HEK293 (cell line): ENCODE measurements around the gene SS18.

Experiments used
- CTCF ChIA-PET: fragments of 350-600 bp; formaldehyde crosslinking; extraction: SDS; loops from one replicate; lab custom pipeline; 2021; ENCODE audit warnings: antibody characterized with exemption; lab: Yijun Ruan, JAX
- POLR2A ChIA-PET: fragments of 300-600 bp; formaldehyde crosslinking; extraction: SDS; loops from one replicate; lab custom pipeline; 2020; ENCODE audit warnings: antibody characterized with exemption, inconsistent platforms; lab: Yijun Ruan, JAX
- H3K27ac ChIP-seq: fragments of 200-500 bp; sonication (Bioruptor generic); 2 replicates; pipeline ENCODE4 v1.5.1; 2014; ENCODE audit warnings: low read depth, low read length, control low read depth, inconsistent platforms; ENCODE audit errors: extremely low read depth
- H3K36me3 ChIP-seq, 2 experiments: fragments of 200-500 bp in 1 of 2; sonication (Bioruptor generic) in 1 of 2; 1 replicate in 1 of 2; 2 replicates in 1 of 2; pipeline ENCODE4 v1.5.1; 2014 to 2017; ENCODE audit warnings: inconsistent platforms in 2 of 2, low read length in 2 of 2; ENCODE audit not compliant: control insufficient read depth in 2 of 2, insufficient read depth in 1 of 2
- H3K4me1 ChIP-seq: fragments of 200-500 bp; sonication (Bioruptor generic); 2 replicates; pipeline ENCODE4 v1.5.1; 2014; ENCODE audit warnings: mild to moderate bottlenecking, low read length, inconsistent platforms; ENCODE audit not compliant: control insufficient read depth, insufficient read depth
- H3K4me3 ChIP-seq: 2 replicates; pipeline ENCODE4 v1.5.1; 2011; ENCODE audit warnings: low read depth, mild to moderate bottlenecking, control low read depth, low read length, moderate library complexity
- H3K9me3 ChIP-seq: fragments of 200-500 bp; sonication (Bioruptor generic); 2 replicates; pipeline ENCODE4 v1.5.1; 2014; ENCODE audit warnings: low read depth, low read length, inconsistent platforms; ENCODE audit not compliant: control insufficient read depth, insufficient read depth
- GLI2 ChIP-seq: fragments of 450-650 bp; formaldehyde crosslinking; IDR thresholded peaks from 2 replicates; pipeline ENCODE4; 2017; ENCODE audit warnings: missing biosample characterization, missing genetic modification characterization, low read depth, borderline replicate concordance
- KLF17 ChIP-seq: fragments of 450-650 bp; formaldehyde crosslinking; IDR thresholded peaks from 2 replicates; pipeline ENCODE4 v1.5.1; 2016; ENCODE audit warnings: missing biosample characterization, missing genetic modification characterization
- SCRT1 ChIP-seq: fragments of 450-650 bp; formaldehyde crosslinking; IDR thresholded peaks from 2 replicates; pipeline ENCODE4 v1.5.1; 2016; ENCODE audit warnings: missing biosample characterization, missing genetic modification characterization, borderline replicate concordance
- ZEB2 ChIP-seq: fragments of 450-650 bp; formaldehyde crosslinking; IDR thresholded peaks from 2 replicates; pipeline ENCODE4 v1.5.1; 2016; ENCODE audit warnings: missing biosample characterization, missing genetic modification characterization
- ZIC2 ChIP-seq: fragments of 450-650 bp; formaldehyde crosslinking; IDR thresholded peaks from 2 replicates; pipeline ENCODE4 v1.5.1; 2016; ENCODE audit warnings: missing biosample characterization, missing genetic modification characterization
- ZNF266 ChIP-seq: fragments of 450-650 bp; formaldehyde crosslinking; IDR thresholded peaks from 2 replicates; pipeline ENCODE4 v1.5.1; 2016; ENCODE audit warnings: missing biosample characterization, missing genetic modification characterization, low read depth
- ZNF292 ChIP-seq: fragments of 450-650 bp; formaldehyde crosslinking; IDR thresholded peaks from 2 replicates; pipeline ENCODE4 v1.5.1; 2016; ENCODE audit warnings: low read depth, missing biosample characterization, missing genetic modification characterization, borderline replicate concordance
- ZNF354C ChIP-seq: fragments of 450-650 bp; formaldehyde crosslinking; IDR thresholded peaks from 2 replicates; pipeline ENCODE4 v1.5.1; 2016; ENCODE audit warnings: missing biosample characterization, missing genetic modification characterization, low read depth, borderline replicate concordance
- ZNF391 ChIP-seq: fragments of 450-650 bp; formaldehyde crosslinking; IDR thresholded peaks from 2 replicates; pipeline ENCODE4 v1.5.1; 2016; ENCODE audit warnings: low read depth, missing biosample characterization, missing genetic modification characterization, borderline replicate concordance
- ZNF394 ChIP-seq: fragments of 450-650 bp; formaldehyde crosslinking; IDR thresholded peaks from 2 replicates; pipeline ENCODE4 v1.5.1; 2016; ENCODE audit warnings: missing biosample characterization, missing genetic modification characterization, mild to moderate bottlenecking, moderate library complexity, borderline replicate concordance
- ZNF404 ChIP-seq: fragments of 450-650 bp; formaldehyde crosslinking; IDR thresholded peaks from 2 replicates; pipeline ENCODE4 v1.5.1; 2017; ENCODE audit warnings: missing biosample characterization, missing genetic modification characterization
- ZNF514 ChIP-seq: fragments of 450-650 bp; formaldehyde crosslinking; IDR thresholded peaks from 2 replicates; pipeline ENCODE4 v1.5.1; 2016; ENCODE audit warnings: missing biosample characterization, missing genetic modification characterization
- ZNF518A ChIP-seq: fragments of 450-650 bp; formaldehyde crosslinking; conservative IDR thresholded peaks from 2 replicates; pipeline ENCODE4 v1.5.1; 2016; ENCODE audit warnings: low read depth, missing biosample characterization, missing genetic modification characterization
- ZNF561 ChIP-seq: fragments of 450-650 bp; IDR thresholded peaks from 2 replicates; pipeline ENCODE4 v1.5.1; 2018; ENCODE audit warnings: missing biosample characterization, missing genetic modification characterization, borderline replicate concordance
- TF ChIP-seq, protein P1 (sequence below): fragments of 450-650 bp; formaldehyde crosslinking; IDR thresholded peaks from 2 replicates; pipeline ENCODE4 v1.5.1; 2016; ENCODE audit warnings: missing biosample characterization, missing genetic modification characterization
- TF ChIP-seq, protein P2 (sequence below): fragments of 450-650 bp; formaldehyde crosslinking; IDR thresholded peaks from 2 replicates; pipeline ENCODE4 v1.5.1; 2016; ENCODE audit warnings: missing biosample characterization, missing genetic modification characterization

SS18 gene

DNA sequence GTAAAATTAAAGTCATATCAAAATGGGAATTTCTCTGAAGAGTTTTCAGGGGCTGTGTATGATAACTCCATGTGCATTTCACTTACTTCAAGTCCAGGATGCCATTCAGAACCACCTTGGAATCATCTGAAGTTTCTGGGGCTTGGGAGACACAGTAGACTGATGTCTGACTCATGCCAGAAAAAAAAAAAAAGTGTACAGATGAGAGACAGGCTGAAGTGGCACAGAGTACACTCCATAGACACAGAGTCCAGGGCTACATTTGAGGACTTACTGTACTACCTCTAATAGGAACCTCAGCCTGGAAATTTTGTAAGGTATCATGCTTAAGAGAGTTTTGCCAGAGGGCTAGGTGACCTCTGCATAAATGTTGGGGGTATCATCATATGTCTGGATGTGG is 92.0 kb downstream of the SS18 start (continued):
- TF ChIP-seq ZIC2 (no peak), ZNF266 (tag by site-specific recombination) (no peak), ZNF391 (tag by site-specific recombination) (no peak)
- TF ChIP-seq, protein P1, sequence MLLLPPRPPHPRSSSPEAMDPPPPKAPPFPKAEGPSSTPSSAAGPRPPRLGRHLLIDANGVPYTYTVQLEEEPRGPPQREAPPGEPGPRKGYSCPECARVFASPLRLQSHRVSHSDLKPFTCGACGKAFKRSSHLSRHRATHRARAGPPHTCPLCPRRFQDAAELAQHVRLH (tag by site-specific recombination) = no peak

- Histone ChIP-seq H3K4me1 (no peaks in the 10 kb centered on the region), H3K9me3 (no peaks in the 10 kb centered on the region), H3K4me3 (no peak overlapping the region), H3K27ac (no peak overlapping the region), H3K36me3 (no peaks in the 10 kb centered on the region)
- TF ChIP-seq ZNF354C (tag by site-specific recombination) = no peak
- no peak for TF ChIP-seq ZNF394 (tag by site-specific recombination)
- TF ChIP-seq SCRT1 (tag by site-specific recombination) = no peak
- TF ChIP-seq ZIC2 = no peak
- TF ChIP-seq KLF17 = no peak
- TF ChIP-seq, protein P2, sequence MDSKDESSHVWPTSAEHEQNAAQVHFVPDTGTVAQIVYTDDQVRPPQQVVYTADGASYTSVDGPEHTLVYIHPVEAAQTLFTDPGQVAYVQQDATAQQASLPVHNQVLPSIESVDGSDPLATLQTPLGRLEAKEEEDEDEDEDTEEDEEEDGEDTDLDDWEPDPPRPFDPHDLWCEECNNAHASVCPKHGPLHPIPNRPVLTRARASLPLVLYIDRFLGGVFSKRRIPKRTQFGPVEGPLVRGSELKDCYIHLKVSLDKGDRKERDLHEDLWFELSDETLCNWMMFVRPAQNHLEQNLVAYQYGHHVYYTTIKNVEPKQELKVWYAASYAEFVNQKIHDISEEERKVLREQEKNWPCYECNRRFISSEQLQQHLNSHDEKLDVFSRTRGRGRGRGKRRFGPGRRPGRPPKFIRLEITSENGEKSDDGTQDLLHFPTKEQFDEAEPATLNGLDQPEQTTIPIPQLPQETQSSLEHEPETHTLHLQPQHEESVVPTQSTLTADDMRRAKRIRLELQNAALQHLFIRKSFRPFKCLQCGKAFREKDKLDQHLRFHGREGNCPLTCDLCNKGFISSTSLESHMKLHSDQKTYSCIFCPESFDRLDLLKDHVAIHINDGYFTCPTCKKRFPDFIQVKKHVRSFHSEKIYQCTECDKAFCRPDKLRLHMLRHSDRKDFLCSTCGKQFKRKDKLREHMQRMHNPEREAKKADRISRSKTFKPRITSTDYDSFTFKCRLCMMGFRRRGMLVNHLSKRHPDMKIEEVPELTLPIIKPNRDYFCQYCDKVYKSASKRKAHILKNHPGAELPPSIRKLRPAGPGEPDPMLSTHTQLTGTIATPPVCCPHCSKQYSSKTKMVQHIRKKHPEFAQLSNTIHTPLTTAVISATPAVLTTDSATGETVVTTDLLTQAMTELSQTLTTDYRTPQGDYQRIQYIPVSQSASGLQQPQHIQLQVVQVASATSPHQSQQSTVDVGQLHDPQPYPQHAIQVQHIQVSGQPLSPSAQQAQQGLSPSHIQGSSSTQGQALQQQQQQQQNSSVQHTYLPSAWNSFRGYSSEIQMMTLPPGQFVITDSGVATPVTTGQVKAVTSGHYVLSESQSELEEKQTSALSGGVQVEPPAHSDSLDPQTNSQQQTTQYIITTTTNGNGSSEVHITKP (tag by site-specific recombination) = no peak
- TF ChIP-seq GLI2 (tag by site-specific recombination) = no peak
- no peak for TF ChIP-seq ZNF404 (tag by site-specific recombination)
- no peak for TF ChIP-seq ZEB2 (tag by site-specific recombination)
- no peak for TF ChIP-seq ZNF292 (tag by site-specific recombination)
- no peak for TF ChIP-seq ZNF518A (tag by site-specific recombination)
- TF ChIP-seq ZNF514 (tag by site-specific recombination) = no peak
- no peak for TF ChIP-seq ZNF561 (tag by site-specific recombination)
- CTCF ChIA-PET = interaction anchor here (0.7 kb wide), 2 partner anchors 71 to 665 kb away, joined by 3 to 6 read pairs; no protein-coding TSS in a partner anchor
- POLR2A ChIA-PET = no interaction called here
These were observed 97.8 kb downstream of the SS18 start for GRCh38 chr18:25992566-25992965.
